Inferior parietal cortex (tissue), 1 donor: ENCODE data around the gene BICDL2.

Experiments used
- DNase-seq: peaks from one replicate; pipeline ENCODE4 v3.0.0-alpha.2; 2016; ENCODE audit errors: extremely low spot score

Gene BICDL2

GRCh38 chr16:3046641-3047386, 10.1 kb upstream of the BICDL2 start:
- DNase-seq: no peak

GRCh38 chr16:3045758-3046640, 9.3 kb upstream of the BICDL2 start, which contains the start of gene MMP25:
MMP25 (plus strand) TSS chr16:3046561; CDS start chr16:3046918, 357 bp downstream.
- DNase-seq: no peak

- DNase-seq: no peak
These were observed 8.0 kb upstream of the BICDL2 start for GRCh38 chr16:3044708-3045107.

DNA sequence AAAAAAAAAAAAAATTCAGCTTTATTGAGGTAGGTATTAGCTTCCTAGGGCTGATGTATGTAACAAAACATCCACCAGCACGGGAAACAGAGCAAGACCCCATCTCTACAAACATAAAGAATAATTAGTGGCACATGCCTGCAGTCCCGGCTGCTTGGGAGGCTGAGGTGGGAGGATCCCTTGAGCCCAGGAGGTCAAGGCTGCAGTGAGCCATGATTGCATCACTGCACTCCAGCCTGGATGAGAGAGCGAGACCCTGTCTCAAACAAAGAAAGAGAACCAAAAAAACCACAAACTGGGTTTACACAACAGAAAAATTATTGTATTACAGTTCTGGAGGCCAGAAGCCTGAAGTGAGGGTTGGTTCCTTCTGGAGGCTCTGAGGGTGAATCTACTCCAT, 5.6 kb upstream of the BICDL2 start:
- DNase-seq: no peak

DNA sequence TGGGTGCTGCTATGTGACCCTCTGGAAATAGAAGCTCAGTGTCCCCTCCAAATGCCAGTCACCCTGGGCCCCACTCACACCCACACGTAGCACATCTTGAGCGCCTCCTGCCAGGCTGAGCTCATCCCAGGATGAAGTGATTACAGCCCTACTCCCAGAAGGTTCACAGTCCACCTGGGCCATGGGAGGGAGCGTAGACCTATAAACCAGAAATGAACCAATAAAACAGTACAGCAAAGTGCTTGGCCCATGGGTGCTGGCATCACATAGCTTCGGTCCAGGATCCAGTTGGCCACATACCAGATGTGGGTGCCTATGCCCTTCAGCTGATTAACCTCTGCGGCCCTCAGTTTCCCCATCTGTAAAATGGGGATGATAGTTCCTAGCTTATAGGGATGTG, 2.2 kb upstream of the BICDL2 start:
- DNase-seq: no peak

- no peak for DNase-seq
These were observed 1.5 kb upstream of the BICDL2 start for GRCh38 chr16:3038256-3038655.

- no peak for DNase-seq
These were observed 595 bp downstream of the BICDL2 start for GRCh38 chr16:3035972-3036725.

- no peak for DNase-seq
These were observed 1.3 kb downstream of the BICDL2 start for GRCh38 chr16:3035289-3035971.

GRCh38 chr16:3032624-3033023, 4.1 kb downstream of the BICDL2 start:
- no peak for DNase-seq

DNA sequence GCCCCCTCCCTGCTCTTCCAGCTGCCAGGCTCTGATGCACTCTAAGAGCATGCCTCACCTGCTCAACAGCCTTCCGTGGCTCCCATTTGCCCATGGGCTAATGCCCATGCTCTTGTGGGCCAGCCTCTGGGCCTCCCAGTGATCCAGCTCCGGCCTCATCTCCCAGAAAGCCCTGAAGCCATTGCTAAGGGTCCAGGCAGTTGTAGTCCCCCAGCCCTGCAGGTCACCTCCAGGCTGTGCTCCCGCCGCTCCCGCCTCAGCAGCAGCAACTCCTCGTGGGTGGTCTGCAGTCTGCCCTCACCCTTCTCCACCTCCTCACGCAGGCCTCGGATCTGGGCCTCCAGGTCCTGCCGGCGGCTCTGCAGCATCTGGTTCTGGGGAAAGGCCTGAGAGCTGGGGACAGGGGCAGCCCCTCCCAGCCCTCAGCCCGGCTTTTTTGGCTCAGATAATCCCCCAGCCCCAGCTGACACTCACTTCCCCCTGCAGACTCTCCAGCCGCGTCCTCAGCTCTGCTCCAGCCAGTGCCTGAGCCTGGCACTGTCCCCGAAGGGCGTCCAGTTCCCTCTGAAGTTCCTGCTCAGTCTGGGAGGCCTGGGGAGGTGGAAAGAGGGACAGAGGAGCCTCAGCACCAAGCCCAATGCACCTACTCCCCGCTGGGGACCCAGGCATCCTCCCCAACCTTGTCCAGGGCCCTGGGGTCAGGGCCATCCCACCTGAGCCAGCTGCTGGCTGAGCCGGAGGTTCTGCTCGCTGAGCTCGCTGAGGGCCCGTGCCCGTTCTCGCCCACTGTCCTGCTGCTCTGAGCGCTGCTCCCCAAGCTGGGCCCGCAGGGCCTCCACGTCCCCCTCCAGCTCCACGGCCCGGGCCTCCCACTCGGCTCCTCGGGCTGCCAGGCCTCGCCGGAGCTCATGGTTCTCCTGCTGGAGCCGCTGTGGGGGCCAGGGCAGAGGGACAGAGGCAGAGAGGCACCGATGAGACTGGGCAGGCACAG, 6.2 kb downstream of the BICDL2 start:
- no peak for DNase-seq

GRCh38 chr16:3029491-3030221, 7.1 kb downstream of the BICDL2 start:
- no peak for DNase-seq

DNA sequence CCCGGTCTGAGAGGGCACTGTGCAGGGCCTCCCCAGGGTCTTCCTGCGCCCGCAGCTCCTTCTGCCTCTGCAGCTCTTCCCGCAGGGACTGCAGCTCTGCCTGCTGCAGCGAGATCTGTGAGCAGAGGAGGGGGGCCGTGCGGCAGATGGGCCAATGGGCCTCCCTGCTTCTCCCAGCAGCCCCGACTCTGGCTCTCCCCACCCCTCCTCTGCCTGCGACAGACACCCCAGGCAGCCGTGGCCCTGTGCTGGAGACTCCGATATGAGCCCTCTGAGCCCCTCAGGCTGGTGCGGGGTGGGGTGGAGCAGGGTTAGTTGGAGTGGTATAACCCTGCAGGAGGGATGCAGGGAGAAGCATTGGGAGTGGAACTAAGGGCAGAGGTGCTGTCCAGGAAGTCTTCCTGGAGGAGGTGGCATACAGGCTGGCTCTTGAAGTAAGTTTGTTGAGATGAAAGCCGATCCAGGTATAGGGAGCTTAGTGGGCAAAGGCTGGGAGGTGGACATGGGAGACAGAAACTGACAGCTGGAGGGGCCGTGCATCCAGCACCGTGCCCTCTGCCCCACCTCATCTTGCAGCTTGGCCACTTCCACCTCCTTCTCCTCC, 7.9 kb downstream of the BICDL2 start:
- DNase-seq: no peak

DNA sequence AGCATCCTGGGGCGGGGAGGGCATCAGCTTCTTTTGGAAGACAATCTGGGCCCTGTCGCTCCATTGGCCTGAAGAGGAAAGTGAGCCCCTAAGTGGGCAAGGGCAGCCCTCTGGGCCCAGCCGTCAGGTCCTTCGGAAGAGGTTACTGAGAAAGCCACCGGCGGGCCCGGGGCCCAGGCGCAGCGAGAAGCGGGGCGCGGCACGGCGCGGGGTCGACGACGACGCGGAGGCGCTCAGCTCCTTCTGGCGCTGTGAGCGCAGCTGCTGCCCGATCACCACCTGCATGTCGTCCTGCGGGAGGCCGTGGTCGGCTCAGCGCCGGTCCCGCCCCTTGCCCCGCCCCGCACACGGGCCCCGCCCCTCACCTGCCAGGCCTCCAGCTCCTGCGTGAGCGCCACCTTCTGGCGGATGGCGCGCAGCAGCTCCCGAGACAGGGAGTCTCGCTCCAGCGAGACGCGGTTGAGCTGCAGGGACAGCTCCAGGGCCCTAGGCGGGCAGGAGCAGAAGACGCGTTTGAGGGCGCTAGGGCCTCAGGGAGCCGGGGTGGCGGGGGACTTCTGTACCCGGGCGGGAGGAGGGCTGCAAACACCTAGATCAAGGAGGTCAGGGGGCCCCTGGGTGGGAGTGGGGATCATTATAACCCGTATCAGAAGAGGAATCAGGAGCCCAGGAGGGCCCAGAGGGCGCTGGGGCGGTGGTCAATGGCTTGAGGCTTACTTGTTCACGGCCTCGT, 8.6 kb downstream of the BICDL2 start:
- peak; percentile 74 for DNase-seq

- DNase-seq: no peak
These were observed 9.3 kb downstream of the BICDL2 start for GRCh38 chr16:3027489-3027795.

DNA sequence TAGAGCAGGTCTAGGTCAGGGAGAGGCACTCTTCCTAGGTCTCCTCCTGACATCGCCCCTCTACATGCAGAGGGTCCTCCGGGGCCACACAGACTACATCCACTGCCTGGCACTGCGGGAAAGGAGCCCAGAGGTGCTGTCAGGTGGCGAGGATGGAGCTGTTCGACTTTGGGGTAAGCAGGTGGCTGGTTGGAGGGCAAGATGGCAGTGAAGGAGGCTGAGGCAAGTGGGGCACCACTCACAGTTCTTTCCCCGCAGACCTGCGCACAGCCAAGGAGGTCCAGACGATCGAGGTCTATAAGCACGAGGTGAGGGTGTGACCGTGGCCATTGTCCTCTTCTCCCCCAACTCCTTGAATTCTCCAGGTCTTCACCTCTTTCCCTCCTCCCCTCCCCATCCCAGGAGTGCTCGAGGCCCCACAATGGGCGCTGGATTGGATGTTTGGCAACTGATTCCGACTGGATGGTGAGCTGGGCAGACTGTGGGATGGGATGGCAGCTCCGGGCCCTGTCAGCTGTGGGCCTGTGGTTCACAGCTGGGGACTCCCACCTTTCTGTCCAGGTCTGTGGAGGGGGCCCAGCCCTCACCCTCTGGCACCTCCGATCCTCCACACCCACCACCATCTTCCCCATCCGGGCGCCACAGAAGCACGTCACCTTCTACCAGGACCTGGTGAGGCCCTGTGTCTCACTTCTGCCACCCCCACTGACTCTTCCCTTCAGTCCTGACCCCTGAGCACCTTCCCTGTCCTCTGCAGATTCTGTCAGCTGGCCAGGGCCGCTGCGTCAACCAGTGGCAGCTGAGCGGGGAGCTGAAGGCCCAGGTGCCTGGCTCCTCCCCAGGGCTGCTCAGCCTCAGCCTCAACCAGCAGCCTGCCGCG, 9.9 kb downstream of the BICDL2 start:
- no peak for DNase-seq

DNA sequence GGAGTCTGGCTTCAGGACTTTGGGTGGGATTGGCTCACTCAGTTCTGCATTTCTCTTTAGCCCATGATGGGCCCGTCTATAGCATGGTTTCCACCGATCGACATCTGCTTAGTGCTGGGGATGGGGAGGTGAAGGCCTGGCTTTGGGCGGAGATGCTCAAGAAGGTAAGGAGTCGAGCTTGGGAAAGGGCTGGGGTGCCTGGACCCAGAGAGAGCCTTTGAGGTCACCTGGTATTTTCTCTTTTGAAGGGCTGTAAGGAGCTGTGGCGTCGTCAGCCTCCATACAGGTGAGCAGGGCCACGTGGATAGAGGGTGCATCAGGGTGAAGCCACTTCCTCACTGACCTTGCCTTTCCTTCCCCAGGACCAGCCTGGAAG, 10.8 kb downstream of the BICDL2 start:
- no peak for DNase-seq

GRCh38 chr16:3025032-3026002, 11.4 kb downstream of the BICDL2 start:
- DNase-seq: no peak
